GM23248 (cell line): ENCODE results near the gene CDH3. TPM values are rescaled to one million over a fixed set of nuclear protein-coding genes. Genes with fewer than 3 reads are reported as not detected.

Experiments used
- DNase-seq: peaks from one replicate; pipeline ENCODE4 v3.0.0-alpha.2; 2015
- H2AFZ ChIP-seq: fragments of 200-600 bp; sonication (generic); 2 replicates; pipeline ENCODE4 v1.6.1; 2016; ENCODE audit warnings: antibody characterized with exemption
- H3F3A ChIP-seq: fragments of 200-600 bp; sonication (generic); 2 replicates; pipeline ENCODE4 v1.6.1; 2016; ENCODE audit warnings: mild to moderate bottlenecking, antibody characterized with exemption, mixed run types; ENCODE audit not compliant: insufficient read depth
- H3K27ac ChIP-seq: fragments of 200-600 bp; sonication (generic); 2 replicates; pipeline ENCODE4 v1.5.1; 2016; ENCODE audit warnings: mild to moderate bottlenecking
- H3K27me3 ChIP-seq: fragments of 200-600 bp; sonication (generic); replicated peaks from 2 replicates; pipeline ENCODE4 v1.6.1; 2016; ENCODE audit warnings: mild to moderate bottlenecking; ENCODE audit not compliant: insufficient read depth
- H3K36me3 ChIP-seq: fragments of 200-600 bp; sonication (generic); 2 replicates; pipeline ENCODE4 v1.6.1; 2016; ENCODE audit warnings: low read depth, mild to moderate bottlenecking
- H3K4me1 ChIP-seq: fragments of 200-600 bp; sonication (generic); 2 replicates; pipeline ENCODE4 v1.6.1; 2016; ENCODE audit warnings: mild to moderate bottlenecking; ENCODE audit not compliant: insufficient read depth
- H3K4me2 ChIP-seq: fragments of 200-600 bp; sonication (generic); one replicate; pipeline ENCODE4 v1.6.1; 2016; ENCODE audit warnings: mild to moderate bottlenecking; ENCODE audit not compliant: unreplicated experiment
- H3K4me3 ChIP-seq: fragments of 200-600 bp; sonication (generic); 2 replicates; pipeline ENCODE4 v1.5.1; 2016; ENCODE audit warnings: mild to moderate bottlenecking
- H3K79me2 ChIP-seq: fragments of 200-600 bp; sonication (generic); 2 replicates; pipeline ENCODE4 v1.6.1; 2016; ENCODE audit warnings: mild to moderate bottlenecking; ENCODE audit not compliant: insufficient read depth
- H3K9ac ChIP-seq: fragments of 200-600 bp; sonication (generic); 2 replicates; pipeline ENCODE4 v1.6.1; 2016; ENCODE audit warnings: mild to moderate bottlenecking
- H3K9me2 ChIP-seq: fragments of 200-600 bp; sonication (generic); 2 replicates; pipeline ENCODE4 v1.6.1; 2016; ENCODE audit warnings: mixed run types, mild to moderate bottlenecking, moderate library complexity; ENCODE audit not compliant: insufficient read depth
- H3K9me3 ChIP-seq: fragments of 200-600 bp; sonication (generic); one replicate; pipeline ENCODE4 v1.6.1; 2017; ENCODE audit warnings: low read depth
- H4K20me1 ChIP-seq: fragments of 200-600 bp; sonication (generic); 2 replicates; pipeline ENCODE4 v1.6.0; 2016; ENCODE audit not compliant: insufficient read depth
- EZH2 ChIP-seq: fragments of 200-600 bp; sonication (generic); IDR thresholded peaks from 2 replicates; pipeline ENCODE4 v1.6.1; 2018; ENCODE audit warnings: antibody characterized with exemption, mild to moderate bottlenecking; ENCODE audit not compliant: insufficient read depth, poor library complexity, severe bottlenecking
- EZH2phosphoT487 ChIP-seq: fragments of 200-600 bp; sonication (generic); IDR thresholded peaks from 2 replicates; pipeline ENCODE4 v1.6.1; 2018; ENCODE audit warnings: antibody characterized with exemption, moderate library complexity, mild to moderate bottlenecking, low read depth; ENCODE audit not compliant: insufficient read depth
- WGBS, 2 experiments: methylation state at CpG; one replicate each; pipeline ENCODE4 v1.1.6; 2015 to 2017; ENCODE audit warnings: low lambda C conversion rate in 2 of 2, low coverage in 1 of 2; ENCODE audit errors: missing lambda C conversion rate in 2 of 2; 5-methylcytosine and 5-hydroxymethylcytosine counted together
- in situ Hi-C: fragments of 300-500 bp; cut with MboI; formaldehyde crosslinking; loops from 2 replicates; pipeline ENCODE4 v1.15.0; 2020
- polyA plus RNA-seq: library from polyadenylated mRNA; unstranded; fragments of >200 nt; fragmentation: Nextera tagmentation; extraction: Ambion mirVana; gene quantifications from 2 replicates; pipeline ENCODE4 v1.2.1, GENCODE V29; 2016
- total RNA-seq: library from RNA; depleted of rRNA; stranded (reverse); fragments of >200 nt; shearing (Covaris generic); gene quantifications from 2 replicates; pipeline ENCODE4 v1.2.3, GENCODE V29; 2014

CDH3 gene
- total and polyA plus RNA-seq, 2 experiments from 2014 or later: not detected

- 71 to 72% methylated on average over 7 of the region's 7 CpGs for WGBS, 2 experiments
Observed at GRCh38 chr16:68607443-68607842, 37.7 kb upstream of the CDH3 start.

GRCh38 chr16:68608330-68608729 is 36.8 kb upstream of the CDH3 start:
- DNase-seq: no peak
- H2AFZ ChIP-seq: no peak overlapping the region
- H3K9me3 ChIP-seq: no peaks in the 10 kb centered on the region
- in situ Hi-C loops: no loop called here
- TF ChIP-seq EZH2phosphoT487 (no peak), EZH2 (no peak)
- H3F3A ChIP-seq: no peaks in the 10 kb centered on the region
- 63 to 68% methylated on average over 2 of the region's 2 CpGs for WGBS, 2 experiments
- H3K27me3 ChIP-seq: no peaks in the 10 kb centered on the region
- H3K4me3 ChIP-seq: no peak overlapping the region
- H3K9ac ChIP-seq: no peak overlapping the region
- no peaks in the 10 kb centered on the region for H3K9me2 ChIP-seq
- H3K27ac ChIP-seq: no peak overlapping the region
- no peaks in the 10 kb centered on the region for H3K79me2 ChIP-seq
- H3K4me1 ChIP-seq: no peaks in the 10 kb centered on the region
- H3K36me3 ChIP-seq: no peaks in the 10 kb centered on the region
- no peaks in the 10 kb centered on the region for H4K20me1 ChIP-seq
- H3K4me2 ChIP-seq: no peak overlapping the region

More at GRCh38 chr16:68607443-68607842, 37.7 kb upstream of the CDH3 start:
- Histone ChIP-seq H3K9me2 (no peaks in the 10 kb centered on the region), H4K20me1 (no peaks in the 10 kb centered on the region), H3K79me2 (no peaks in the 10 kb centered on the region), H3K9ac (no peak overlapping the region), H3K9me3 (no peaks in the 10 kb centered on the region), H3K27ac (no peak overlapping the region), H3K4me1 (no peaks in the 10 kb centered on the region), H3K4me3 (no peak overlapping the region), H2AFZ (no peak overlapping the region), H3K36me3 (no peaks in the 10 kb centered on the region), H3K27me3 (no peaks in the 10 kb centered on the region), H3F3A (no peaks in the 10 kb centered on the region), H3K4me2 (no peak overlapping the region)
- in situ Hi-C loops: no loop called here
- TF ChIP-seq EZH2phosphoT487 (no peak), EZH2 (no peak)
- DNase-seq: no peak

- H3K27ac ChIP-seq: no peak overlapping the region
- no peak overlapping the region for H3K4me2 ChIP-seq
- H3K9me3 ChIP-seq: no peaks in the 10 kb centered on the region
- H3K4me3 ChIP-seq: no peak overlapping the region
- no peak overlapping the region for H3K9ac ChIP-seq
- H3K4me1 ChIP-seq: no peaks in the 10 kb centered on the region
- 24 to 33% methylated on average over 3 of the region's 3 CpGs for WGBS, 2 experiments
- H3F3A ChIP-seq: no peaks in the 10 kb centered on the region
- H3K79me2 ChIP-seq: no peaks in the 10 kb centered on the region
- H4K20me1 ChIP-seq: no peaks in the 10 kb centered on the region
- in situ Hi-C loops: no loop called here
- H3K27me3 ChIP-seq: 0 out of 2 replicates have a peak, but pooled peaks cover 10% of the 10 kb centered on the region
- no peak for DNase-seq
- H2AFZ ChIP-seq: no peak overlapping the region
- no peaks in the 10 kb centered on the region for H3K36me3 ChIP-seq
- H3K9me2 ChIP-seq: no peaks in the 10 kb centered on the region
- TF ChIP-seq EZH2phosphoT487 (no peak), EZH2 (no peak)
Observed at GRCh38 chr16:68612996-68613395, 32.1 kb upstream of the CDH3 start.

GRCh38 chr16:68617734-68618133 is 27.4 kb upstream of the CDH3 start:
- Histone ChIP-seq H3K27me3 (0 out of 2 replicates have a peak, but pooled peaks cover 10% of the 10 kb centered on the region), H3K4me2 (no peak overlapping the region), H3K27ac (no peak overlapping the region), H3K4me3 (no peak overlapping the region), H3K9me3 (no peaks in the 10 kb centered on the region), H4K20me1 (no peaks in the 10 kb centered on the region), H3K9me2 (no peaks in the 10 kb centered on the region), H3K9ac (no peak overlapping the region), H3F3A (no peaks in the 10 kb centered on the region), H3K4me1 (no peaks in the 10 kb centered on the region), H3K79me2 (no peaks in the 10 kb centered on the region), H3K36me3 (no peaks in the 10 kb centered on the region), H2AFZ (no peak overlapping the region)
- 46 to 50% methylated on average over 7 of the region's 7 CpGs for WGBS, 2 experiments
- in situ Hi-C loops: no loop called here
- DNase-seq: peak; percentile 29
- TF ChIP-seq EZH2phosphoT487 (no peak), EZH2 (no peak)

- no peaks in the 10 kb centered on the region for H3K79me2 ChIP-seq
- H3K9me2 ChIP-seq: no peaks in the 10 kb centered on the region
- DNase-seq: peak; percentile 54
- no peaks in the 10 kb centered on the region for H3K36me3 ChIP-seq
- H3F3A ChIP-seq: no peaks in the 10 kb centered on the region
- no peak overlapping the region for H3K27ac ChIP-seq
- H3K4me3 ChIP-seq: no peak overlapping the region
- TF ChIP-seq EZH2 (no peak), EZH2phosphoT487 (no peak)
- no peaks in the 10 kb centered on the region for H4K20me1 ChIP-seq
- in situ Hi-C loops: no loop called here
- 20 to 24% methylated on average over 8 of the region's 8 CpGs for WGBS, 2 experiments
- H3K27me3 ChIP-seq: no peaks in the 10 kb centered on the region
- H3K4me2 ChIP-seq: no peak overlapping the region
- no peak overlapping the region for H3K9ac ChIP-seq
- no peaks in the 10 kb centered on the region for H3K4me1 ChIP-seq
- H3K9me3 ChIP-seq: no peaks in the 10 kb centered on the region
- no peak overlapping the region for H2AFZ ChIP-seq
Observed at GRCh38 chr16:68626557-68626956, 18.6 kb upstream of the CDH3 start.
